Measurements from ENCODE around the gene CREB3L1. TPM values are rescaled to one million over a fixed set of nuclear protein-coding genes. Genes with fewer than 3 reads are reported as not detected.

Gene CREB3L1
- total RNA-seq, 1 donor from 2014 or later = 40.9 TPM

- no peak overlapping the region for H3K4me3 ChIP-seq
- H3K27me3 ChIP-seq (ENCODE audit: low read depth) = no peaks in the 10 kb centered on the region
- peaks cover 83% of the 10 kb centered on the region for H3K4me1 ChIP-seq
- peak overlapping the region; percentile 96 for H3K27ac ChIP-seq (replicated peaks)
- intact Hi-C loops (cut with micrococcal nuclease) = no loop called here
- DNase-seq = no peak
- H3K36me3 ChIP-seq = no peaks in the 10 kb centered on the region
- no peaks in the 10 kb centered on the region for H3K9me3 ChIP-seq (replicated peaks)
- TF ChIP-seq, protein P1, sequence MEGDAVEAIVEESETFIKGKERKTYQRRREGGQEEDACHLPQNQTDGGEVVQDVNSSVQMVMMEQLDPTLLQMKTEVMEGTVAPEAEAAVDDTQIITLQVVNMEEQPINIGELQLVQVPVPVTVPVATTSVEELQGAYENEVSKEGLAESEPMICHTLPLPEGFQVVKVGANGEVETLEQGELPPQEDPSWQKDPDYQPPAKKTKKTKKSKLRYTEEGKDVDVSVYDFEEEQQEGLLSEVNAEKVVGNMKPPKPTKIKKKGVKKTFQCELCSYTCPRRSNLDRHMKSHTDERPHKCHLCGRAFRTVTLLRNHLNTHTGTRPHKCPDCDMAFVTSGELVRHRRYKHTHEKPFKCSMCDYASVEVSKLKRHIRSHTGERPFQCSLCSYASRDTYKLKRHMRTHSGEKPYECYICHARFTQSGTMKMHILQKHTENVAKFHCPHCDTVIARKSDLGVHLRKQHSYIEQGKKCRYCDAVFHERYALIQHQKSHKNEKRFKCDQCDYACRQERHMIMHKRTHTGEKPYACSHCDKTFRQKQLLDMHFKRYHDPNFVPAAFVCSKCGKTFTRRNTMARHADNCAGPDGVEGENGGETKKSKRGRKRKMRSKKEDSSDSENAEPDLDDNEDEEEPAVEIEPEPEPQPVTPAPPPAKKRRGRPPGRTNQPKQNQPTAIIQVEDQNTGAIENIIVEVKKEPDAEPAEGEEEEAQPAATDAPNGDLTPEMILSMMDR (IDR thresholded peaks at IDR 0.05; ENCODE audit: borderline replicate concordance) = no peak
Observed at GRCh38 chr11:46341454-46341853, 64.0 kb downstream of the CREB3L1 start.

DNA sequence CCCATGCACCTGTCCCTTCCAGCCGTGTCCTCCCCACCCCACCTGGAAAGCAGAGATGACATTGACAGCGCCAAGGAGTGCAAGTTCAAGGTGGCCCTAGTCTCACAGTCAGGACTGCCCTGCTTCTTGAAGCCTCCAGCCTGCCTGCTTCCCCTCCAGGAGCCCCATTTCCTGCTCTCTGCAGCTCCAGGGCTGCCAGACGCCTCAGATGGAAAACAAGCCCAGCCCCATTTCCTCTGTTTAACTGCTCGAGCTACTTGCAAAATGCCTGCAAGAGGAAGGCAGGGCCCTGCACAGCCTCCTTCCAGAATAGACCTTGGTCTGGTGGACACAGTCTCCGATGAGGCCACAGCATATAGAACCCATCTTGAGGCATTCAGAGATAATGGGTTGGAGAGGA lies 64.8 kb downstream of the CREB3L1 start:
- Histone ChIP-seq H3K9me3 (replicated peaks) (no peaks in the 10 kb centered on the region), H3K27me3 (ENCODE audit: low read depth) (no peaks in the 10 kb centered on the region), H3K27ac (replicated peaks) (peak overlapping the region; percentile 96), H3K4me3 (no peak overlapping the region), H3K36me3 (no peaks in the 10 kb centered on the region), H3K4me1 (peaks cover 88% of the 10 kb centered on the region)
- intact Hi-C loops (cut with micrococcal nuclease) = no loop called here
- no peak for DNase-seq
- TF ChIP-seq, protein P1 (IDR thresholded peaks at IDR 0.05; ENCODE audit: borderline replicate concordance) = no peak

DNA sequence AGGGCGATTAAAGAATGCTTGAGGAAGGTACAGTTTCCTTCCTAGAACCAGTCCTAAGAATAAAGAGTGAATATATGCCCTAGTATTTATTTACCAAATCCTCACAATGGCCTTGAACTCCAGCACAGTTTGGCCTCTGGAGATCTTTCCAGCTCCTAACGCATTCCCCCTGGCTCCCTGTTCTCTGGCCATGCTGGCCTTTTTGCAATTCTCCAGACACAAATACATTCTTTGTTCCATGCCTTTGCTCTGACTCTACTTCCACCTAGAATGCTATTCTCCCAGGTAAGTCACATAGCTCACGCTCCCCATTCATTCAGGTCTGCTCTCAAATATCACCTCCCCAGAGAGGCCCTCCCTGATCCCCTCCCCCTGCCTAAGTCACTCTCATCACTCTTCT lies 66.1 kb downstream of the CREB3L1 start:
- H3K4me3 ChIP-seq = no peak overlapping the region
- H3K9me3 ChIP-seq (replicated peaks) = no peaks in the 10 kb centered on the region
- TF ChIP-seq, protein P1 (IDR thresholded peaks at IDR 0.05; ENCODE audit: borderline replicate concordance) = no peak
- H3K36me3 ChIP-seq = no peaks in the 10 kb centered on the region
- intact Hi-C loops (cut with micrococcal nuclease) = no loop called here
- DNase-seq = no peak
- H3K4me1 ChIP-seq = peaks cover 88% of the 10 kb centered on the region
- no peaks in the 10 kb centered on the region for H3K27me3 ChIP-seq (ENCODE audit: low read depth)
- H3K27ac ChIP-seq (replicated peaks) = peak overlapping the region; percentile 96

DNA sequence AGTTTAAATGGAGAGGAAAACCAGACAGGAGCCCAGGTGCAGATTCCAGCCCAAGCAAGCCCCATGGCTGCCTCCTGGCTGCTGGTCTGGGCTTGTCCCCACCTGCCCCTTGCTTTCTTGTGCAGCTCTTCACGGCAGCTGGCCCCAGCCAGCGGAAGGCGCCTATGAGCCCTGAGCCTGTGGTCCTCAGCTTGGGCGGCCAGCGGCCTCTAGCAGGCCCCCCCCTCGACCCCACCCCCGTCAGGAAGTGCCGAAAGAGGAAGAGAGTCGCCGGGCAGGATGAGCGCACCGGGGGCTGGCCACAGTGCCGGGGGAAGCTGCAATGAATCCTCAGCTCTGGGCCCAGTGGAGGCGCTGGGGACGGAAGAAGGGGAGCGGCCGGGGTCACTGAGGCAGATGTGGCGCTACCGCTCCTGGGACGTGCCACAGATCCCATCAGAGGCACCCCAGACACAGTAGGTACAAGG lies 67.7 kb downstream of the CREB3L1 start:
- TF ChIP-seq, protein P1 (IDR thresholded peaks at IDR 0.05; ENCODE audit: borderline replicate concordance) = peak; percentile 16
- H3K4me1 ChIP-seq = peaks cover 88% of the 10 kb centered on the region
- H3K27ac ChIP-seq (replicated peaks) = peak overlapping the region; percentile 96
- peak; percentile 75 for DNase-seq
- peak overlapping the region; percentile 84 for H3K4me3 ChIP-seq
- H3K36me3 ChIP-seq = no peaks in the 10 kb centered on the region
- H3K27me3 ChIP-seq (ENCODE audit: low read depth) = no peaks in the 10 kb centered on the region
- intact Hi-C loops (cut with micrococcal nuclease) = no loop called here
- no peaks in the 10 kb centered on the region for H3K9me3 ChIP-seq (replicated peaks)

- Histone ChIP-seq H3K4me1 (peaks cover 87% of the 10 kb centered on the region), H3K36me3 (no peaks in the 10 kb centered on the region), H3K27ac (replicated peaks) (peak overlapping the region; percentile 96), H3K4me3 (peak overlapping the region; percentile 84), H3K27me3 (ENCODE audit: low read depth) (no peaks in the 10 kb centered on the region), H3K9me3 (replicated peaks) (no peaks in the 10 kb centered on the region)
- TF ChIP-seq, protein P1 (IDR thresholded peaks at IDR 0.05; ENCODE audit: borderline replicate concordance) = no peak
- no peak for DNase-seq
- intact Hi-C loops (cut with micrococcal nuclease) = no loop called here
Observed at GRCh38 chr11:46345881-46346484, 68.5 kb downstream of the CREB3L1 start.

Data from left ventricle myocardium inferior (tissue), 1 donor.